GM10266 (cell line): Measurements from ENCODE around the gene RUNX3.

Source experiments
- DNase-seq: peaks from one replicate; pipeline ENCODE4 v3.0.0; 2012; ENCODE audit errors: extremely low spot score
- CTCF ChIP-seq: IDR thresholded peaks from 2 replicates; pipeline ENCODE4 v1.5.1; 2012; ENCODE audit warnings: mild to moderate bottlenecking, low read depth; ENCODE audit not compliant: control insufficient read depth, insufficient read depth; ENCODE audit errors: missing control alignments

Gene RUNX3

DNA sequence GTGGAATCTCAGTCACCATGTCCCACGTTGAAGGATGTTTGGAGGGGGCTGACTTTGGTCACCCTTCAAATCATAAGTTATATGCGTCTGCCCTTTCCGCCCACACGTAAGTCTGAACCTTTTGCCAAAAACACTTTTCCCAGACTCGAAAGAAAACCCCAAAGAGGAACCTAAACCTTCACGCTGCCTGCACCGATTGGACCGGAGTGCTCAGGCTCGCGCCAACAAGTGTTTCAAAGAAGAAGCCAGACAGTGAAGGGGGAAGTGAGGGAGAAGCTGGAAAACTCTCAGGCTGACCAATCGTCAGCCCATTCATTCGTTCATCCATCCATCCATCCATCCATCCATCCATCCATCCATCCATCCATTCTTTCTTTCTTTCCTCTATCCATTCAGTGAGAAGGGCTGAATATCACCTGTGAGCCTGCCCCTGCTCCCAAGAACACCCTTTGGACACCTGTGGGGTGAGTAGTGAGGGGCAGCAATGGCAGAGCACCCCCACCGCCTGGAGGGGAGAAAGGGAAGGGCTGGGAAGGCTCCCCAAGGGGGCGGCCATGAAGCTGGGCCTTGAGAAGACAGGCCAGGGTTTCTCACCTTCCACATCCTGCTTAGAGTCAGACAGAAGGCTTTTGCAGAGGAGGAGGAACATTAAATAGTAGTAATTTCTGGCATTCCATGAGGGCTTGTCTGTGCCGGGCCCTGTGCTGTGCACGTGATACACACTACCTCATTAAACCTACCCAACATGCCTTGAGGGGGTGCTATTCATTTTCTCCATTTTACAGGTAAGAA lies 27.1 kb upstream of the RUNX3 start:
- TF ChIP-seq CTCF: no peak
- DNase-seq: no peak

DNA sequence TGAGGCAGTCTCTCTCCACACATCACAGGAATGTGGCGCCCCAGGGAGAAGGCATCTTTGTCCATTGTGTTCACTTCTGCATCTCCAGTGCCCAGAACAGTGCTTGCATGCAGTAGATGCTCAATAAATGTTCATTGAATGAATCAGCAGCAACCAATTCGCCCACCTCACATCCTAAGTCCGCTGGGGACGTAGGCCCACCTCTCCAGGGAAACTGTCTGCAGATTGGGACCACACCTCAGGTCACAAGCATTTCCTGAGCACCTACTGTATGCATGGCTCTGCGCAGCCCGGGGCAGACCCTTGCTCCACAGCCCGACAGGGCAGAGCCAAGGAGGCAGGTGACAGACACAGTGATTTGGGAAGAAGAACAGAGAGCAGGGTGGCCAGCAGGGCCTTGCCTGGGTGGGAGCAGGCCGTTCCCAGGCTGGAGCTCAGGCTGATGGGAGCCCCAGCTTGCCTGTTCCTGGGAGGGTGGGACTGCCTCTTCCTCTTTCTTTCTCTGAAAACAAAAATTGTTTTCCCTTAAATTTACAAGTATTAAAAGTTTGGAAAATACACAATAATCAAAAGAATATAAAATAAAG lies 25.8 kb upstream of the RUNX3 start:
- no peak for TF ChIP-seq CTCF
- DNase-seq: no peak

DNA sequence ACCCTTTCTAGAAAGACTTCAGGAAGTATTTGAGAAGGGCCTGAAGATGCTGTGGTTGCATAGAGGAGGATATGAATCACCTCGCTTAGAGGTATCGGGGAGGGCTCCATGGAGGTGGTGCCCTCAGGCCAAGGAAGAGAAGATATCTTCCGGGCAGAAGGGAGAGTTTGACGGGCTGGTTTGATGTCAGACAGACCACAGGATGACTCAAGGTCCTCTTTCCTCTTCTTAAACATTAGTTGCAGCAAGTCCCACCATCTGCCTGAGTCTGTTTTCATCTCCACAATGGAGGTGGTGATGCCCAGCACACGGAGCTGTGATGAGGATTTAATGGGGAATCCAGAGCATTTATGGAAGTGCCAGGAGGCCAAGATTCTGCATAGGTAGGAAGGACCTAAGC lies 25.1 kb upstream of the RUNX3 start:
- TF ChIP-seq CTCF: no peak
- DNase-seq: peak; percentile 58

- no peak for DNase-seq
- TF ChIP-seq CTCF: no peak
Measured at GRCh38 chr1:24954631-24955030, 24.6 kb upstream of the RUNX3 start.

DNA sequence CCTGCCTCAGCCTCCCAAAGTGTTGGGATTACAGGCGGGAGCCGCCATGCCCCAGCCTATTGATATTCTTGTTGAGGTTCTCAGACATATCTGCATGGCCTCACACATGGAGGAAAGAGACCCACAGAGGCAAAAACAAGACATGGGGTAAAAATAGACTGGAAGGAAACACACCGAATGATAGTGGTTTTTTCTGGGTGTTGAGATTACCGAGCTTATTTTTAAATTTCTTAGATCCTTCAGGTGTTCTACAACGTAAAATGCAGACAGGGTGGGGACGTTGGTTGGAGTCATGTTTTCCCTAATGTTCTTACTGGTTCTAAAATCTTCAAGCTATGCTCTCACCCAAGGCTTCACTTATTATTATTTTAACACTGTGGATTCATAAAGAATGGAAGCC lies 23.9 kb upstream of the RUNX3 start:
- no peak for DNase-seq
- TF ChIP-seq CTCF: no peak

DNA sequence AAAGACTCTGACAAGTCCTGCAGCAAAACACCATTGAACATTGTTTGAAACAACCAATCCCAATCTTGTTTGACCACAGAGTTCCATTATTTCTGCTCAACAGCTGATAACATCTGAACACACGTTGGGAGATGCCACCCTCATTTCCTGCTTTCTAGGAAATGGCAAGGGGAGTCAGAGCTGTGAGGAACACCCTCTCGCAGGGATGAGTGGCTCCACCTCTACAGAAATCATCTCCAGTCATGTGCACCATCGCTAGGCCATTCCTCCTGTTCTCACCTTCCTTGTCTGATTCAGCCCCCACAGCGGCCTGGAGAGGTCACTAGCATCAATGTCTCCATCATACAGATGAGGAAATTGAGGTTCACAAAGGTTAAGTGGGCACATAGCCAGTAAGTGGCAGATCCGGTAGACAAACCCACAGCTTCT lies 22.4 kb upstream of the RUNX3 start:
- TF ChIP-seq CTCF: peak; percentile 17
- no peak for DNase-seq

DNA sequence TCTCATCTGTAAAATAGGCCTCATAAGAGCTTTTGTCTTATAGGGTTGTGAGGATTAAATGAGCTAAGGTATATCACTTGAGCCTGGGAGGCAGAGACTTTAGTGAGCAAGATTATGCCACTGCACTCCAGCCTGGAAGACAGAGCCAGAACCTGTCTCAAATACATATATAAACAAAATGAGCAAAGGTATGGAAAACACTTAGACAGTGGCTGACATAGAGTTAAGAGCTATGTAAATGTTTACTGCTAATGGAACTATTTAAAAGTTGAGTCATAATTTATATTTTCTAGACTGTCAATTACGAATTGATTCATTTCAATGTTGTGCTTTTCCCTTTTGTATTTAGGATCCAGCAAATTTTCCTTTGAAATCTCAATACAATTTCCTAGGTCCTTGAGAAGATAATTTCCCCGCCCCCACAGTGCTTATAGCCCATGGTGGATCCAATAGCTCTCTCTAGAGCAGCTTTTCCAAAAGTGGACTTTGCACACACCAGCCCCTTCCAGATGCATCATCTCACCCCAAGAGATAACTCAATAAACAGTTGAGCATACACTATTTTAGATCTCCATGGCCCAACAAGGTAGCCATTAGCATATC lies 21.8 kb upstream of the RUNX3 start:
- TF ChIP-seq CTCF: no peak
- DNase-seq: no peak
